Stimulated activated CD4-positive, alpha-beta T cell treated with anti-CD3 and anti-CD28 coated beads, TNF-alpha, amount 100 ng/mL, for 4 hours (primary cell): ENCODE data around the gene PML.
"Not testable (repeated sequence)": the region's sequence is repeated elsewhere in the genome, so short reads cannot be mapped to it uniquely, and the experiment has no call there.

Experiments used
- DNase-seq, 3 experiments: peaks; one replicate each; pipeline ENCODE4 v3.0.0-alpha.2; 2020; ENCODE audit warnings: low read depth in 3 of 3

PML gene

GRCh38 chr15:74056330-74056729, 61.8 kb downstream of the PML start:
- not testable (repeated sequence) for DNase-seq

GRCh38 chr15:74059050-74059833, 64.7 kb downstream of the PML start:
- DNase-seq, result not testable (repeated sequence)

GRCh38 chr15:74060251-74060650, 65.7 kb downstream of the PML start:
- DNase-seq, result no peak

- DNase-seq, result no peak
Observed at GRCh38 chr15:74062236-74062635, 67.7 kb downstream of the PML start.

GRCh38 chr15:74062671-74063070, 68.2 kb downstream of the PML start:
- no peak for DNase-seq

- DNase-seq, result not testable (repeated sequence)
Observed at GRCh38 chr15:74063425-74064146, 69.1 kb downstream of the PML start.

GRCh38 chr15:74064183-74064582, 69.7 kb downstream of the PML start:
- DNase-seq, result not testable (repeated sequence)

- not testable (repeated sequence) for DNase-seq
Observed at GRCh38 chr15:74064822-74065221, 70.3 kb downstream of the PML start.

- peak in 2 of 3 experiments; percentile 18 to 21 for DNase-seq
Observed at GRCh38 chr15:74065684-74066411, 71.3 kb downstream of the PML start.

- DNase-seq, result not testable (repeated sequence)
Observed at GRCh38 chr15:74071645-74072044, 77.1 kb downstream of the PML start.

- not testable (repeated sequence) for DNase-seq
Observed at GRCh38 chr15:74072132-74072531, 77.6 kb downstream of the PML start.

- DNase-seq, result peak in 1 of 3 experiments; percentile 10
Observed at GRCh38 chr15:74072614-74073337, 78.3 kb downstream of the PML start.

GRCh38 chr15:74075781-74076180, 81.3 kb downstream of the PML start:
- not testable (repeated sequence) for DNase-seq

GRCh38 chr15:74082450-74082849, 87.9 kb downstream of the PML start, which contains the start of gene GOLGA6A:
Gene GOLGA6A (minus strand): TSS chr15:74082550. CDS start chr15:74082509, 41 bp downstream.
- DNase-seq, result not testable (repeated sequence)

- DNase-seq, result not testable (repeated sequence)
Observed at GRCh38 chr15:74094567-74094966, 100.1 kb downstream of the PML start.

GRCh38 chr15:74095610-74096009, 101.1 kb downstream of the PML start:
- DNase-seq, result not testable (repeated sequence)

- not testable (repeated sequence) for DNase-seq
Observed at GRCh38 chr15:74096753-74097474, 102.4 kb downstream of the PML start.
